Progenitor cell of endocrine pancreas (in vitro differentiated cells): ENCODE results near the gene SLC4A1AP. TPM values are rescaled to one million over a fixed set of nuclear protein-coding genes. Genes with fewer than 3 reads are reported as not detected.
"Not testable (repeated sequence)": the region's sequence is repeated elsewhere in the genome, so short reads cannot be mapped to it uniquely, and the experiment has no call there.

Experiments
- DNase-seq: peaks from one replicate; pipeline ENCODE4 v3.0.0; 2021; ENCODE audit warnings: low spot score; ENCODE audit not compliant: unreplicated experiment
- H3K27ac Mint-ChIP-seq: 2 replicates; pipeline ENCODE4 v1.8.0; 2021; ENCODE audit warnings: mild to moderate bottlenecking, moderate library complexity, mixed read lengths
- H3K27me3 Mint-ChIP-seq: 2 replicates; pipeline ENCODE4 v1.8.0; 2021; ENCODE audit warnings: mixed read lengths
- H3K36me3 Mint-ChIP-seq: 2 replicates; pipeline ENCODE4 v1.8.0; 2022; ENCODE audit warnings: mixed read lengths; ENCODE audit not compliant: insufficient read depth
- H3K4me1 Mint-ChIP-seq: 2 replicates; pipeline ENCODE4 v1.8.0; 2021; ENCODE audit warnings: low read depth, mixed read lengths
- H3K4me3 Mint-ChIP-seq: 2 replicates; pipeline ENCODE4 v1.8.0; 2021; ENCODE audit warnings: low read depth, mild to moderate bottlenecking, moderate library complexity, mixed read lengths
- H3K9me3 Mint-ChIP-seq: 2 replicates; pipeline ENCODE4 v1.8.0; 2021; ENCODE audit warnings: low read depth, mixed read lengths
- CTCF ChIP-seq: fragments of 200-600 bp; sonication (generic); IDR thresholded peaks from one replicate; pipeline ENCODE4 v1.5.0; 2021; ENCODE audit warnings: antibody characterized with exemption, mild to moderate bottlenecking; ENCODE audit not compliant: unreplicated experiment
- total RNA-seq: library from RNA; stranded (reverse); gene quantifications from 2 replicates; pipeline ENCODE4 v1.2.1, GENCODE V29; 2021

Gene SLC4A1AP
- total RNA-seq, 1 donor from 2014 or later, result 19.5 TPM

- Mint-ChIP-seq H3K27me3 (no peaks in the 10 kb centered on the region), H3K4me1 (peaks cover 3% of the 10 kb centered on the region), H3K4me3 (no peak overlapping the region), H3K9me3 (no peaks in the 10 kb centered on the region), H3K27ac (no peak overlapping the region), H3K36me3 (peaks cover 19% of the 10 kb centered on the region)
- no peak for TF ChIP-seq CTCF
- DNase-seq, result no peak
Measured at GRCh38 chr2:27622921-27623384, 40.7 kb upstream of the SLC4A1AP start.

GRCh38 chr2:27624943-27625342 lies 38.7 kb upstream of the SLC4A1AP start:
- TF ChIP-seq CTCF, result no peak
- no peak overlapping the region for H3K27ac Mint-ChIP-seq
- H3K4me3 Mint-ChIP-seq, result no peak overlapping the region
- H3K36me3 Mint-ChIP-seq, result peaks cover 13% of the 10 kb centered on the region
- H3K27me3 Mint-ChIP-seq, result no peaks in the 10 kb centered on the region
- no peak for DNase-seq
- H3K4me1 Mint-ChIP-seq, result peaks cover 5% of the 10 kb centered on the region
- no peaks in the 10 kb centered on the region for H3K9me3 Mint-ChIP-seq

- not testable (repeated sequence) for H3K36me3 Mint-ChIP-seq, H3K9me3 Mint-ChIP-seq, H3K4me3 Mint-ChIP-seq, H3K27me3 Mint-ChIP-seq, DNase-seq, H3K4me1 Mint-ChIP-seq, H3K27ac Mint-ChIP-seq
Measured at GRCh38 chr2:27626323-27626722, 37.4 kb upstream of the SLC4A1AP start.

DNA sequence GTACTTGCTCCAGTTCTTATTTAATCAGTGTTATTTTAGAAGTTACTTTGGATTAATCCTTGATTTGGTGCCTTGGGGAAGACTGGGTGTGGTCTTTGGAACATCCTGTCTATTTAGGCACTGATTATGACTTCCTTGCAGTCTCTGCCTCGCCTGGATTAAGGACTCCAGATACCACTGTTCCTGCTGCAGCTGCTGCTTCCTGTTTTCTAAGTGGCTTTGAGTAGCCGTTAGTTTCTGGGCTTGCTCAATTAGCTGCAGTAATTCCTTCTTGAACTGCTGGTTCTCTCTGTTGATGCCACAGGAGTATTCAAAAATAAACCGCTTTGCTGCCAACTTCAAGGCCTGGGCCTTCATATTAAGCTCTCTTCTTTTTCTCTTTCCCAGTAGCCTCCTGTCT lies 36.8 kb upstream of the SLC4A1AP start:
- not testable (repeated sequence) for H3K36me3 Mint-ChIP-seq, H3K9me3 Mint-ChIP-seq, DNase-seq, H3K4me1 Mint-ChIP-seq, H3K27me3 Mint-ChIP-seq, H3K4me3 Mint-ChIP-seq
- H3K27ac Mint-ChIP-seq, result peak overlapping the region; percentile 76

DNA sequence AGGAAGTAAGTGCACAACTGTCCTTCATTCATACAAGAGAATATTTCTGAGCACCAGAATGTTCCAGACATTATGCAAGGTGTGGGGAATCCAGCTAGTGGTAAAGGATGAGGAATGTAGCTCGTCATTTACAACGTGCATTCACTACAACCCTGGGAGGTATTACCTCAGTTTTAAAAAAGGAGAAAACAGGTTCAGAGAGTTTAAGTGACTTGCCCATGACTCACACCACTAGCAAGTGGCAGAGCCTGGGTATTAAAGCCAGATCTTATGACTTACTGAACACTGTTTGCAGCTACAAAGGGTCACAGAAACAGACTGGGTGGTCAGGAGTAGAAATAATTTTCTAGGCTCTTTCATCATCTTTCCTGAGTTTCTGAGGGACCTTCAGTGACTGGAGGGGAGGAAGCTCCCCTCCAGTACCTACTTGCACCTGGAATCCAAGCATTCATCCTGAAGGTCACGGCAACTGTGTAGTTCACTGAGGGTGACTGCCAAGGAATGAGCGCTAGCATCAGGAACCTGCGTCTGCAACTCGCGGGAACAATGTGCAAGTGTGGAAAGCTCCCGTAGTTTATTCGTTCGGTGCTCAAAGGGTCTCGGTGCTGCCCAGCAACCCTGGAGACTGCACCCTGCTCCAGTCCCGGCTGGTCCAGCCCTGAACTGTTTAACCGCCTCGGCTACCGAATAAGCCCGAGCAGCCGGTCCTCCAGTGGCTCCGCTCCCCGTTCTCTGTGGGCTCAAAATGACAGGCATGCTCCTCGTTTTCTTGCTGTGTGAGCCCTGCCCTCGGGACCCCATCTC lies 35.5 kb upstream of the SLC4A1AP start:
- H3K36me3 Mint-ChIP-seq, result peaks cover 5% of the 10 kb centered on the region
- peak; percentile 11 for DNase-seq

More for the DNA sequence above, 35.5 kb upstream of the SLC4A1AP start:
- Mint-ChIP-seq H3K9me3 (no peaks in the 10 kb centered on the region), H3K4me1 (peaks cover 5% of the 10 kb centered on the region), H3K4me3 (no peak overlapping the region), H3K27ac (peak overlapping the region; percentile 58), H3K27me3 (no peaks in the 10 kb centered on the region)
- no peak for TF ChIP-seq CTCF
